H1 (cell line): ENCODE results near the gene B4GALT5. TPM values are rescaled to one million over a fixed set of nuclear protein-coding genes. Genes with fewer than 3 reads are reported as not detected.

ENCODE experiments used
- BACH1 ChIP-seq: IDR thresholded peaks from 2 replicates; pipeline ENCODE4 v1.6.1; 2012; ENCODE audit warnings: low read length, improper control_type of control experiment
- CEBPB ChIP-seq: IDR thresholded peaks from 2 replicates; pipeline ENCODE4 v1.6.1; 2012; ENCODE audit warnings: low read depth, low read length
- FOSL1 ChIP-seq: IDR thresholded peaks from 2 replicates; pipeline ENCODE4 v1.6.1; 2011; ENCODE audit warnings: mild to moderate bottlenecking, low read depth, low read length, moderate library complexity; ENCODE audit not compliant: insufficient read depth
- JUND ChIP-seq: IDR thresholded peaks from 2 replicates; pipeline ENCODE4 v1.6.1; 2011; ENCODE audit warnings: mild to moderate bottlenecking, improper control_type of control experiment, low read length
- MAFK ChIP-seq: IDR thresholded peaks from 2 replicates; pipeline ENCODE4 v1.6.1; 2012; ENCODE audit warnings: low read depth, mild to moderate bottlenecking, improper control_type of control experiment, low read length
- SAP30 ChIP-seq: fragments of 300-600 bp; sonication (generic); IDR thresholded peaks from 2 replicates; pipeline ENCODE4 v1.7.1; 2012; ENCODE audit warnings: low read length, moderate library complexity, mild to moderate bottlenecking, inconsistent platforms; ENCODE audit not compliant: insufficient read depth, insufficient replicate concordance
- SIN3A ChIP-seq, 2 experiments: IDR thresholded peaks in 1 of 2; conservative IDR thresholded peaks in 1 of 2; 2 replicates each; pipeline ENCODE4 v1.6.1; 2011 to 2012; ENCODE audit warnings: low read length in 2 of 2, improper control_type of control experiment in 1 of 2, low read depth in 1 of 2, mild to moderate bottlenecking in 1 of 2
- SRF ChIP-seq: IDR thresholded peaks from 2 replicates; pipeline ENCODE4 v1.6.1; 2011; ENCODE audit warnings: mild to moderate bottlenecking, low read depth, low read length, moderate library complexity
- YY1 ChIP-seq: IDR thresholded peaks from 2 replicates; pipeline ENCODE4 v1.6.1; 2011; ENCODE audit warnings: low read depth, mild to moderate bottlenecking, low read length
- polyA plus RNA-seq, 7 experiments: library from polyadenylated mRNA; depleted of rRNA in 3 of 7; stranded (reverse) in 5 of 7; unstranded in 2 of 7; fragments of >200 nt in 5 of 7; fragments of 200-250 nt in 2 of 7; gene quantifications; 1 replicate in 5 of 7; 2 replicates in 1 of 7; 4 replicates in 1 of 7; pipeline versions ENCODE4 v1.2.1 to v1.2.3, GENCODE V29; 2011 to 2013; ENCODE audit warnings: missing spikeins in 2 of 7, mixed read lengths in 2 of 7
- total RNA-seq: library from RNA; stranded (reverse); fragmentation: NEBNext Ultra II Directional; extraction: Animal tissue kit (Norgen Biotek cat#: 25700); gene quantifications from 2 replicates; pipeline ENCODE4 v1.2.1, GENCODE V29; 2021

B4GALT5 gene
- total and polyA plus RNA-seq, 2 of the 8 experiments (the other 6 are each of a cell fraction or from before 2014, with no cell fraction given): 46.5 to 75.4 TPM

- TF ChIP-seq YY1 (no peak), BACH1 (no peak), JUND (no peak), SRF (no peak), SAP30 (no peak), FOSL1 (no peak), MAFK (no peak), CEBPB (no peak), SIN3A (conservative IDR thresholded peaks at IDR 0.05 in 1 of 2, IDR thresholded peaks at IDR 0.05 in 1 of 2; ENCODE audit: low read depth in 1 of 2, low read length in 2 of 2) (no peak)
These were observed 76.5 kb downstream of the B4GALT5 start (continued) for GRCh38 chr20:49637046-49637637.
